Subcutaneous abdominal adipose tissue (tissue), 5 donors: ENCODE results near the gene NSF.
"Not testable (repeated sequence)": the region's sequence is repeated elsewhere in the genome, so short reads cannot be mapped to it uniquely, and the experiment has no call there.

Experiments used
- H3K27ac ChIP-seq: one replicate; pipeline ENCODE4 v1.7.0; 2013; ENCODE audit warnings: low read depth, mild to moderate bottlenecking, inconsistent platforms, low read length, moderate library complexity
- H3K27me3 ChIP-seq, 5 donors: one replicate each; pipeline ENCODE4 v1.7.0; 2013; ENCODE audit warnings: low read length in 5 of 5, inconsistent platforms in 1 of 5; ENCODE audit not compliant: control insufficient read depth in 5 of 5, insufficient read depth in 4 of 5
- H3K36me3 ChIP-seq, 5 donors: one replicate each; pipeline ENCODE4 v1.7.0; 2013; ENCODE audit warnings: low read length in 5 of 5; ENCODE audit not compliant: control insufficient read depth in 5 of 5, insufficient read depth in 5 of 5
- H3K4me1 ChIP-seq, 5 donors: one replicate each; pipeline ENCODE4 v1.7.0; 2013; ENCODE audit warnings: low read length in 5 of 5, mild to moderate bottlenecking in 3 of 5, moderate library complexity in 1 of 5; ENCODE audit not compliant: control insufficient read depth in 5 of 5, insufficient read depth in 5 of 5
- H3K4me3 ChIP-seq, 5 donors: one replicate each; pipeline ENCODE4 v1.7.0; 2013; ENCODE audit warnings: low read length in 5 of 5, low read depth in 1 of 5
- H3K9ac ChIP-seq, 5 donors: one replicate each; pipeline ENCODE4 v1.7.0; 2013; ENCODE audit warnings: low read length in 5 of 5, mild to moderate bottlenecking in 4 of 5, moderate library complexity in 3 of 5
- H3K9me3 ChIP-seq, 5 donors: one replicate each; pipeline ENCODE4 v1.7.0; 2013; ENCODE audit warnings: low read length in 5 of 5; ENCODE audit not compliant: control insufficient read depth in 5 of 5
- donor health status: healthy.
- donor health status: healthy.
- donor health status: healthy.
- donor health status: healthy.
- donor health status: healthy.

NSF gene

DNA sequence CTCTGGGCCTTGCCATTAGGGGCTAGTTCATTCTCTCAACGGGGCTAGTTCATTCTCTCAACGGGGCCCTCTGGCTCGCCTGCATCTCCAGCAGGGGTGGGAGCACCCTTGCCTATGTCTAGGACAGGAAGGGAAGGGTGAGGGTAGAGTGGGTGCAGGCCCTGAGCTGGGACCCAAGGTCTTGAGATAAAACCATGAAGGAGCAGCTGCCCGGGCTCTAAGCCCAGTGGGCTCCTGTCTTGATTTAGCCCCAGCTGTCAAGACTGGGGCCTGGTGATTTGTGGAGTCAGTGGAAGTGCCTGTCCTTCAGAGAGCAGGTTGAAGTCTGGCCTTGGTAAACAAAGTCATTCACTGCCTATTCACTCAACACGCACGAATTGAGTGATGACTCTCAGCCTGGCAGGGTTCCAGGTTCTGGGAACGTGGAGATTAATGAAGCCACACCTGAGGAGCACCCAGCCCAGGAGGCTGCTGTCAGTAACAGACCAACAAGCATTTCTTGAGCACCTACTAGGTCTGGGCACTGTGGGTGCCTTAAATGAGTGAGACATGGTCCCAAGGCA, 192.6 kb downstream of the NSF start:
- H3K36me3 ChIP-seq: no peaks in the 10 kb centered on the region
- no peak overlapping the region for H3K9ac ChIP-seq
- H3K27me3 ChIP-seq: peaks cover 0 to 11% (median 4%) of the 10 kb centered on the region in 5 donors
- H3K4me1 ChIP-seq: no peaks in the 10 kb centered on the region
- no peak overlapping the region for H3K27ac ChIP-seq
- H3K4me3 ChIP-seq: no peak overlapping the region
- H3K9me3 ChIP-seq: no peaks in the 10 kb centered on the region

DNA sequence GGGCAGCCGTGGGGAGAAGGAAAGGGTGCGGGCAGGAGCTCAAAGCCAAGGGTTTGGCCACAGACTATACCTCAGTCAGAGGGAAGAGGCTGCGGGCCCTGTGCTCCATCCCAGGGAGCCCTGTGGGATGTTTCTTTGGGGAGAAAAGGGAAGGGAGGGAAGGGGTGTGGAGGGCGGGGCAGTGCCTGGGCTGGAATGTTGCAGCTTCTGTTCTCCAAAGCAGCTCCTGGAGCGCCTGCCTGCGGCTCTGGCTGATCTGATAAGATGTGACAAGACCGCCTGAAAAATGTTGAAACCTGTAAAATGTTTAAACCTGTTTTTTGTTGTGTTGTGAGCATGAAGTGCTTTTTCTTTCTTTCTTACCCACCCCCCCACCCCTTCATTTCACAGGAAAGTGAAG, 195.2 kb downstream of the NSF start:
- Histone ChIP-seq H3K9ac (no peak overlapping the region), H3K4me3 (no peak overlapping the region), H3K36me3 (no peaks in the 10 kb centered on the region), H3K9me3 (peaks cover 0 to 10% (median 7%) of the 10 kb centered on the region in 5 donors), H3K27me3 (peaks cover 3 to 11% (median 10%) of the 10 kb centered on the region in 5 donors), H3K27ac (no peak overlapping the region), H3K4me1 (no peaks in the 10 kb centered on the region)

DNA sequence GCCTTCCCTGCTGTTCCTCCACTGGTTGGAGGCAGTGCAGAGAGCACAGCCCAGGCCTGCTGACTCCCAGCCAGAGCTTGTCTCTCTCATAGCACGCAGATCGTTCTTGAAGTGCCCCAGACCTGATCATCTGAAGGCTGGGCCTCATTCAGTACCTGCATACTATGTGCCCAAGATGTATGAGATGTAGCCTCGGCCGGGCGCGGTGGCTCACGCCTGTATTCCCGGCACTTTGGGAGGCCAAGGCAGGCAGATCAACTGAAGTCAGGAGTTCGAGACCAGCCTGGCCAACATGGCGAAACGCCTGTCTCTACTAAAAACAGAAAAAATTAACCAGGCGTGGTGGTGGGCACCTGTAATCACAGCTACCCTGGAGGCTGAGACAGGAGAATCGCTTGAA, 197.0 kb downstream of the NSF start:
- Histone ChIP-seq H3K27ac (no peak overlapping the region), H3K36me3 (no peaks in the 10 kb centered on the region), H3K4me3 (no peak overlapping the region), H3K4me1 (no peaks in the 10 kb centered on the region), H3K27me3 (peaks cover 3 to 13% (median 12%) of the 10 kb centered on the region in 5 donors), H3K9me3 (peaks cover 0 to 10% (median 7%) of the 10 kb centered on the region in 5 donors), H3K9ac (no peak overlapping the region)

DNA sequence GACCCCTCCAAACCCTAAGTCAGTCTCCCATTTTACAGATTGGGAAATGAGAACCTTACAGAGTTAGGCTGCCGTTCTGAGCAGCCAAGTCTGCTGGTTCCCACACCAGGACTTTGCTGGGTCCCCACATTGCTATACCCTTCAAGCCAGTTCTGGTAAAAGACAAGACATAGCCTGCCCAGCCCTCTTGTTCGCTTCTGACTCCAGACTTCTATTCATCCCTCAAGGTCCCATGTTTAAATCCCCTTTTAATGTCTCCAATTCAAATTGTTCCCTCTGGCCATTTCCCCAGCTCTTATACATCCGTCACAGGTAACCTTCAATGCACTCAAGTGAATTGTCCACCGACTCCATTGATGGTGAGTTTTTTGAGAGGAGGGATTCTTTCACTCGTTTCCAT, 197.8 kb downstream of the NSF start:
- Histone ChIP-seq H3K27me3 (peaks cover 5 to 18% (median 10%) of the 10 kb centered on the region in 5 donors), H3K4me1 (no peaks in the 10 kb centered on the region), H3K9me3 (peaks cover 0 to 10% (median 7%) of the 10 kb centered on the region in 5 donors), H3K27ac (no peak overlapping the region), H3K9ac (no peak overlapping the region), H3K36me3 (no peaks in the 10 kb centered on the region), H3K4me3 (no peak overlapping the region)

DNA sequence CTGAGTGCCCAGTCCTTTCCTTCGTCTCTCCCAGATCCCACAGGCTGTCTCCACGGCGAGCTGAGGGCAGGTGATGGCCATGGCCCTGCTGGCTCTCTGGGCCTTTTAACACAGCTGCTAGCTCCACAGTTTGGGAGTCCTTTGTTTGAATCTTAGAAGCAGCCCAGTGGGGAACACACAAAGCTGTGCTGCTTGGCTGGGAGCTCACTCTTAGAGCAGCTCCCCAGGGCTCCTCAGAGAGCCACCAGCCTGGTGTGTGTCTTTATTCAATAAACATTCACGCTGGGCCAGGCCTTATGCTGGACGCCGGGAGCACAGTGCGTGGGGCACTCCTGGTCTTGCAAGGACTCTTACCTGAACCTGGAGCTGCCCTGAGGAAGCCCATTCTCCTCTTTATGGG, 198.3 kb downstream of the NSF start:
- Histone ChIP-seq H3K4me1 (no peaks in the 10 kb centered on the region), H3K4me3 (no peak overlapping the region), H3K9me3 (peaks cover 0 to 10% (median 7%) of the 10 kb centered on the region in 5 donors), H3K36me3 (no peaks in the 10 kb centered on the region), H3K9ac (no peak overlapping the region), H3K27ac (no peak overlapping the region), H3K27me3 (peaks cover 6 to 22% (median 12%) of the 10 kb centered on the region in 5 donors)

DNA sequence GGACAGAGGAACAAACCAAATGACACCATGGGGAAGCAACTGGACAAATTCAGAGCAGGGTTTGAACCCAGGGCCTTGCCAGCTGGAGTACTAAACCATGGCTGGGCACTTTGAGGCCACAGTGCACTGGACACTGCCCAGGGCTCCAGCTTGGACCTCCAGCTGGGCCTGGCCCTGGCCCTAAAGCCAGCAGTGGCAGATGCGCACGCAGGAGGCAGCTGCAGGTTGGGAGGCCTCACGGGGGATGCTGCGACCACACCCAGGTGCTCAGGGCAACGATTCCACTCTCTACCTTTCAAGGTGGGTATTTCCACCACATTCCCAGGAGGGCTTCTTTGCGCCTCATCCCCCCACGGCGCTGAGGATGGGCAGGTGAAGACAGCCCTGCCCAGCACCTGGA, 199.1 kb downstream of the NSF start:
- Histone ChIP-seq H3K4me1 (no peaks in the 10 kb centered on the region), H3K4me3 (no peak overlapping the region), H3K27me3 (peaks cover 6 to 26% (median 14%) of the 10 kb centered on the region in 5 donors)

DNA sequence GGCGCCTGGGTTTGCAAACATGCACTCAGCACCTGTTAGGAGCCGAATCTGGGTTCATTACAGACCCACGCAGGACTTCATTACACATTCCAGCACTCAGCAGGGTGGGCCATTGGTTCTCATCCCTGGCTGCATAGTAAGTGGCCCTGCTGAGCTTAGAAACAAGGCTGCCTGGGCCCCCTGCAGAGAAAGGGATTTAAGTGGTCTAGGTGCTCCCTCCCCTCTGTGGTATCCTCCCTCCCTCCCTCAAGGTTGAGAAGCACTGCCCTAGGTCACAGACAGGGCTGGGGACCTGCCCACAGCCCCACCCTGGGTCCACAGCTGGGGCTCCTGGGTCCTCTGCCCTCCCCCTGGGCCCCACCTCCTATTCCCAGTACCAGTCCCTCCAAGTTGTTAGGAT, 199.7 kb downstream of the NSF start:
- peaks cover 0 to 10% (median 7%) of the 10 kb centered on the region in 5 donors for H3K9me3 ChIP-seq
- no peak overlapping the region for H3K4me3 ChIP-seq
- H3K27ac ChIP-seq: no peak overlapping the region
- no peaks in the 10 kb centered on the region for H3K4me1 ChIP-seq
- peaks cover 10 to 26% (median 14%) of the 10 kb centered on the region in 5 donors for H3K27me3 ChIP-seq
- H3K9ac ChIP-seq: no peak overlapping the region
- H3K36me3 ChIP-seq: no peaks in the 10 kb centered on the region

More for the DNA sequence above, 199.1 kb downstream of the NSF start:
- no peak overlapping the region for H3K27ac ChIP-seq
- H3K9me3 ChIP-seq: peaks cover 0 to 10% (median 7%) of the 10 kb centered on the region in 5 donors
- no peak overlapping the region for H3K9ac ChIP-seq
- no peaks in the 10 kb centered on the region for H3K36me3 ChIP-seq

DNA sequence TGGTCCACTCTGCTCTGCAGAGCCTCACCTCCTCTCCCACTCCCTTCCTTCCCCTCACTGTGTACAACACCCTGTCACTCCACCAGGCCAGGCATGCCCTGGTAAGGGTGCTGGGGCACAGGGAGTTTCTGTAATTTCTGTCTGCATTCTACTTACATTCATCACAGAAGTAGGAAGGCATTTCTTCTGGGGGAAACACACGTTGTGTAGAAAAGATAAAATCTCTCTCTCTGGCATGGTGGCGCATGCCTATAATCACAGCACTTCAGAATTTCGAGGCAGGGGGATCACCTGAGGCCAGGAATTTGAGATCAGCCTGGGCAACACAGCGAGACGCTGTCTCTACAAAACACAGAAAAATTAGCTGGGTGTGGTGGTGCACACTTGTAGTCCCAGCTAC, 201.1 kb downstream of the NSF start:
- Histone ChIP-seq H3K4me3 (no peak overlapping the region), H3K9ac (no peak overlapping the region), H3K27ac (no peak overlapping the region), H3K9me3 (peaks cover 0 to 10% (median 7%) of the 10 kb centered on the region in 5 donors), H3K27me3 (peaks cover 17 to 32% (median 24%) of the 10 kb centered on the region in 5 donors), H3K36me3 (no peaks in the 10 kb centered on the region), H3K4me1 (no peaks in the 10 kb centered on the region)

DNA sequence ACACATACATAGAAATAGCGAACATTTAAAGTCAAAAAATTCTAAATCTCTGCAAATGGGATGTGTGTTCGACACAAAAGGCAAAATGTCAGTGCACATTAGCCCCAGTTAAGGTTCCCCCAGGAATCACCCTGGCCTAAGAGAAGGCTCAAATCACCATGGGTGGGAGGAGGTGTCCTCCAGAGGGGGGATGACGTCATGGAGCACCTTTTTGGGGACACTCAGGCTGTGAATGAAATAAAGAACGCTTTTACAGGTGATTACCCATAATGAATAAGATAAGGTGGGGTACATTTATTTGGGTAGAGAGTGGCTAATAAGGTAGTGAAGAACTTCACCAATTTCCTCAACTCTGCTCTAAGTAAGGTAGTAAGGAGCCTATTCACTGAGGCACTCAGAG, 201.6 kb downstream of the NSF start:
- Histone ChIP-seq H3K27ac (no peak overlapping the region), H3K9ac (no peak overlapping the region), H3K4me3 (no peak overlapping the region), H3K36me3 (no peaks in the 10 kb centered on the region), H3K9me3 (peaks cover 0 to 10% (median 7%) of the 10 kb centered on the region in 5 donors), H3K27me3 (peaks cover 18 to 37% (median 26%) of the 10 kb centered on the region in 5 donors), H3K4me1 (no peaks in the 10 kb centered on the region)

DNA sequence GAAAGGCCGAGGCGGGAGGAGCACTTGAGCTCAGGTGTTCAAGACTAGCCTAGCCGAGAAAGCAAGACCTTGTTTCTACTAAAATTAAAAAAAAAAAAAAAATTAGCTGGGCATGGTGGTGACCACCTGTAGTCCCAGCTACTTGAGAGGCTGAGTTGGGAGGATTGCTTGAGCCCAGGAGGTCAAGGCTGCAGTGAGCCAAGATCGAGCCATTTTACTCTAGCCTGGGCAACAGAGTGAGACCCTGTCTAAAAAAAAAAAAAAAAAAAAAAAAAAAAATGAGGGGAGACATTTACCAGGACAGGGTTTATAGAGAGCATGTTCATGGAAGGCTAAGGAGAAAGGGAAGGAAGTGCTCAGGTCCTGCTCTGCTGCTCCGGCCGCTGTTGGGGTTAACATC, 202.6 kb downstream of the NSF start:
- H3K4me1 ChIP-seq, H3K4me3 ChIP-seq, H3K36me3 ChIP-seq, H3K27ac ChIP-seq, H3K9ac ChIP-seq, H3K9me3 ChIP-seq: not testable (repeated sequence)
- peaks cover 18 to 42% (median 26%) of the 10 kb centered on the region in 5 donors for H3K27me3 ChIP-seq
